Activated T-helper 1 cell treated with anti-CD3 and anti-CD28 coated beads, Interleukin-2, amount 50 U/mL, for 16 hours (primary cell): ENCODE measurements around the gene MYO1G.
"Not testable (repeated sequence)": the region's sequence is repeated elsewhere in the genome, so short reads cannot be mapped to it uniquely, and the experiment has no call there.

ENCODE experiments used
- DNase-seq, 2 donors: peaks; one replicate each; pipeline ENCODE4 v3.0.0-alpha.2; 2020; ENCODE audit warnings: low read depth in 1 of 2, low spot score in 1 of 2

MYO1G gene

GRCh38 chr7:44944821-44945220 is 34.0 kb downstream of the MYO1G start:
- no peak for DNase-seq

GRCh38 chr7:44943631-44944030 is 35.2 kb downstream of the MYO1G start:
- DNase-seq, result no peak

- DNase-seq, result no peak
Observed at GRCh38 chr7:44937426-44937825, 41.4 kb downstream of the MYO1G start.

- DNase-seq, result no peak
Observed at GRCh38 chr7:44936322-44936721, 42.5 kb downstream of the MYO1G start.

GRCh38 chr7:44935583-44935982 is 43.2 kb downstream of the MYO1G start:
- DNase-seq, result no peak

GRCh38 chr7:44935016-44935415 is 43.8 kb downstream of the MYO1G start:
- DNase-seq, result no peak

GRCh38 chr7:44934510-44934909 is 44.3 kb downstream of the MYO1G start:
- not testable (repeated sequence) for DNase-seq

GRCh38 chr7:44930921-44931320 is 47.9 kb downstream of the MYO1G start:
- DNase-seq, result no peak

GRCh38 chr7:44922351-44922694 is 56.5 kb downstream of the MYO1G start:
- DNase-seq, result no peak

GRCh38 chr7:44921607-44922350 is 57.0 kb downstream of the MYO1G start:
- peak; percentile 88 to 99 for DNase-seq

GRCh38 chr7:44920119-44920518 is 58.7 kb downstream of the MYO1G start:
- DNase-seq, result no peak

- DNase-seq, result no peak
Observed at GRCh38 chr7:44918029-44918428, 60.8 kb downstream of the MYO1G start.

- no peak for DNase-seq
Observed at GRCh38 chr7:44917465-44917864, 61.4 kb downstream of the MYO1G start.

- peak in 1 of 2 donors; percentile 55 for DNase-seq
Observed at GRCh38 chr7:44914992-44915607, 63.7 kb downstream of the MYO1G start.

GRCh38 chr7:44912775-44913347 is 66.0 kb downstream of the MYO1G start:
- no peak for DNase-seq
